ENCODE data around the gene DENR. TPM values are rescaled to one million over a fixed set of nuclear protein-coding genes. Genes with fewer than 3 reads are reported as not detected.

The DENR gene
- total and polyA plus RNA-seq, 2 of the 13 experiments (the other 11 are each of a cell fraction or from before 2014, with no cell fraction given) = 30.0 to 59.1 TPM

GRCh38 chr12:122752464-122753318, at the start of gene DENR (continued):
- TF ChIP-seq FOXP1 (IDR thresholded peaks at IDR 0.05) (no peak), FOXP1 (CRISPR knock-in tag; IDR thresholded peaks at IDR 0.05) (peak; percentile 26; the same call in 1 of the 2 replicates), AFF4 (CRISPR knock-in tag; IDR thresholded peaks at IDR 0.05) (no peak), HNRNPK (IDR thresholded peaks at IDR 0.05; ENCODE audit: low read depth, low read length, poor library complexity, severe bottlenecking) (peak; percentile 80), KMT2B (CRISPR knock-in tag; IDR thresholded peaks at IDR 0.05) (peak; percentile 93), TBL1XR1 (IDR thresholded peaks at IDR 0.05; ENCODE audit: borderline replicate concordance, low read length, partially characterized antibody) (no peak), MTA1 (CRISPR knock-in tag; IDR thresholded peaks at IDR 0.05; ENCODE audit: borderline replicate concordance) (no peak), GPBP1L1 (CRISPR knock-in tag; IDR thresholded peaks at IDR 0.05) (no peak), IRF9 (CRISPR knock-in tag; IDR thresholded peaks at IDR 0.05; ENCODE audit: borderline replicate concordance) (peak; percentile 92), ZNF362 (CRISPR knock-in tag; IDR thresholded peaks at IDR 0.05; ENCODE audit: borderline replicate concordance) (no peak; the same call in 1 of the 2 replicates), ZNF891 (CRISPR knock-in tag; IDR thresholded peaks at IDR 0.05) (peak; percentile 78; the same call in 1 of the 2 replicates), PHF20 (CRISPR knock-in tag; IDR thresholded peaks at IDR 0.05) (peak; percentile 86), KDM2A (CRISPR knock-in tag; IDR thresholded peaks at IDR 0.05; ENCODE audit: borderline replicate concordance, low read depth) (peak; percentile 93), CREBL2 (CRISPR knock-in tag; IDR thresholded peaks at IDR 0.05; ENCODE audit: borderline replicate concordance) (0 out of 2 replicates have a peak, but pooled peaks have one; percentile 67), PPARG (CRISPR knock-in tag; conservative IDR thresholded peaks at IDR 0.05) (peak; percentile 76), NCOA2 (CRISPR knock-in tag; IDR thresholded peaks at IDR 0.05) (peak; percentile 59), HCFC1 (IDR thresholded peaks at IDR 0.05; ENCODE audit: low read depth, low read length) (peak; percentile 50), ZFP36L2 (CRISPR knock-in tag; IDR thresholded peaks at IDR 0.05) (no peak), KAT8 (CRISPR knock-in tag; IDR thresholded peaks at IDR 0.05) (peak; percentile 96), ZFP82 (CRISPR knock-in tag; IDR thresholded peaks at IDR 0.05; ENCODE audit: borderline replicate concordance) (no peak)
